HG02970 (cell line): ENCODE measurements around the gene ZNF331.

Experiments used
- ATAC-seq: cut with Tn5 transposase; IDR thresholded peaks from one replicate; pipeline ENCODE4 v1.9.1; 2021; ENCODE audit warnings: mild to moderate bottlenecking, moderate library complexity, moderate number of reproducible peaks; ENCODE audit not compliant: unreplicated experiment, low FRiP score

The ZNF331 gene

GRCh38 chr19:53624771-53625545 lies 87.0 kb downstream of the ZNF331 start:
- ATAC-seq = no peak

DNA sequence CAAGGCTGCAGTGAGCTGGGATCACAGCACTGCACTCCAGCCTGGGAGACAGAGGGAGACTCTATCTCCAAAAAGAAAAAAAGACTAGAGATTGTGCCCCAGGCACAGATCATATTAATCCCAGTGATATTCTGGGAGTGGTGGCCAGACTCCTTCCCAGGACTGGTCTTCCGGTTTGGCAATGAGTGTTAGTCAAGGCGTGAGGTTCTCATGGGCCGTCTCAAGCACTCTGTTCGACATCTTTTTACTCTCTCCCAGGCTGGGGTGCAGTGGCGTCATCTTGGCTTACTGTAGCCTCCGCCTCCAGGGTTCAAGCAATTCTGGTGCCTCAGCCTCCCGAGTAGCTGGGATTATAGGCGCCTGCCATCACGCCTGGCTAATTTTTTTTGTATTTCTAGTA lies 88.5 kb downstream of the ZNF331 start:
- no peak for ATAC-seq

- no peak for ATAC-seq
Measured at GRCh38 chr19:53626976-53627375, 89.0 kb downstream of the ZNF331 start.
